Measurements from ENCODE around the gene SGMS2. TPM values are rescaled to one million over a fixed set of nuclear protein-coding genes. Genes with fewer than 3 reads are reported as not detected.

SGMS2 gene
- total RNA-seq, 4 donors from 2014 or later: 10.2 to 79.1 (median 23.8) TPM

DNA sequence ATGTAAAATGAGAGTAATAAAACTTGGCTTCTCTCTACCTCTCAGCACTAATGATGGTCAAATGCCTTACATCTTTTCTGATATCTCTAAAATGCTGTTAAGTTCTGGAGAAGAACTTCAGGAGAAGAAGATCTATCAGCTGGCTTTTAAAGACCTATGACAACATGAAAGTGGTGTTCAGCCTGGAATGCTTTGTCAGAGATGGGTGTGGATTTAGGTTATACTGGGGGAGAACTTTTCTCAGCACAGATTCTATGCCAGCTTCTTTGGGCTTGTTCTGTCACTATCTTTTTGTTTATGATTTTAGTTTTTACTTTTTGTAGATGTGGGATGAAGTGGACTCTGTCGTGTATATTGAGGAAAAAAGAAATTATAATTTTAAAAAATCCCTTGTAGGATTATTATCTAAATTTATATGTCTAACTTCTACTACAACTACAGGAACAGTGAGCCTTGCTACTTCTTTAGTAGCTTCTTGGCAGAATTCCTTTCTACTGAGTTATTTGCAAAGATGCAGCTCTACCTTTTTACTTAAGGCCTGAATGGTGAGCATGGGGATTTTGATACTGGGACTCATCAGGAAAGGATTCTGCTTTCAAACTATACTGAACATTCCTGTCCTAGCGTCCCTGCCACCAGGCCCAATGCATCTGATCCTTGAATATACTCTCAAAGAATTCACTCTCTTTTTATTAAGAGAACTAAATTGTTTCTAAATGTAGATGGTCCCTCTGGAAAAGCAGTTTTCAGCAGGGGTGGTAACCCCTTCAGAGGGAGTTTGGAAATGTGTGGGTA lies 126.2 kb downstream of the SGMS2 start:
- H3K27me3 ChIP-seq: no peaks in the 10 kb centered on the region
- ATAC-seq: no peak
- no peak overlapping the region for H3K27ac ChIP-seq
- H3K9me3 ChIP-seq: no peaks in the 10 kb centered on the region
- in situ Hi-C loops (cut with MboI; ENCODE audit: low sequenced_read_pairs in 4 of 4) (no loop called here), intact Hi-C loops (cut with DNase I; ENCODE audit: low total_unique reads) (no loop called here)
- H3K36me3 ChIP-seq: peaks cover 0 to 39% of the 10 kb centered on the region in 2 donors
- H3K4me1 ChIP-seq: no peaks in the 10 kb centered on the region
- no peak for DNase-seq
- no peak overlapping the region for H3K4me3 ChIP-seq
- no peak for TF ChIP-seq POLR2A (IDR thresholded peaks at IDR 0.05)
- TF ChIP-seq, protein P1, sequence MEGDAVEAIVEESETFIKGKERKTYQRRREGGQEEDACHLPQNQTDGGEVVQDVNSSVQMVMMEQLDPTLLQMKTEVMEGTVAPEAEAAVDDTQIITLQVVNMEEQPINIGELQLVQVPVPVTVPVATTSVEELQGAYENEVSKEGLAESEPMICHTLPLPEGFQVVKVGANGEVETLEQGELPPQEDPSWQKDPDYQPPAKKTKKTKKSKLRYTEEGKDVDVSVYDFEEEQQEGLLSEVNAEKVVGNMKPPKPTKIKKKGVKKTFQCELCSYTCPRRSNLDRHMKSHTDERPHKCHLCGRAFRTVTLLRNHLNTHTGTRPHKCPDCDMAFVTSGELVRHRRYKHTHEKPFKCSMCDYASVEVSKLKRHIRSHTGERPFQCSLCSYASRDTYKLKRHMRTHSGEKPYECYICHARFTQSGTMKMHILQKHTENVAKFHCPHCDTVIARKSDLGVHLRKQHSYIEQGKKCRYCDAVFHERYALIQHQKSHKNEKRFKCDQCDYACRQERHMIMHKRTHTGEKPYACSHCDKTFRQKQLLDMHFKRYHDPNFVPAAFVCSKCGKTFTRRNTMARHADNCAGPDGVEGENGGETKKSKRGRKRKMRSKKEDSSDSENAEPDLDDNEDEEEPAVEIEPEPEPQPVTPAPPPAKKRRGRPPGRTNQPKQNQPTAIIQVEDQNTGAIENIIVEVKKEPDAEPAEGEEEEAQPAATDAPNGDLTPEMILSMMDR (IDR thresholded peaks at IDR 0.05 in 4 of 5, conservative IDR thresholded peaks at IDR 0.05 in 1 of 5): no peak

DNA sequence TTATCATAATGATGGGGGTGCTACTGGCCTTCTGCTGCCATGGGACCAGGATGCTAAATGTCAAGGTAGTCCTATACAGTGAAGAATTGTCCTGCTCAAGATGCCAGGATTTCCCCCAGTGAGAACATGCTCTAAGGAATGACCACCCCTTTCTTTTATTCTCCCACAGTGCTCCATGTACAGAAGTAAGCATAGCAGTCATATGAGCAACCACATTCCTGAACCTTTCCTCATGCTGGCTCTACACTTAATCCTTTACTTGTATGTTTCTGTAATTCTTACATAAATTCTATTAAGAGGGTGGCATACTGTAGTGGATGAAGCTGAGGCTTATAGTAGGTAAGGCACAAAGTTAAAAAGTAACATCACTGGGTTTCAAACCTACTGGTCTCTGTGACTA lies 126.8 kb downstream of the SGMS2 start:
- no peak for TF ChIP-seq POLR2A (IDR thresholded peaks at IDR 0.05)
- TF ChIP-seq, protein P1 (IDR thresholded peaks at IDR 0.05 in 4 of 5, conservative IDR thresholded peaks at IDR 0.05 in 1 of 5): no peak
- ATAC-seq (no peak), DNase-seq (no peak)
- Histone ChIP-seq H3K4me3 (no peak overlapping the region), H3K27ac (no peak overlapping the region), H3K4me1 (no peaks in the 10 kb centered on the region), H3K36me3 (peaks cover 0 to 34% of the 10 kb centered on the region in 2 donors), H3K27me3 (no peaks in the 10 kb centered on the region), H3K9me3 (no peaks in the 10 kb centered on the region)
- intact Hi-C loops (cut with DNase I; ENCODE audit: low total_unique reads): no loop called here
- in situ Hi-C loops (cut with MboI; ENCODE audit: low sequenced_read_pairs in 4 of 4): no loop called here

DNA sequence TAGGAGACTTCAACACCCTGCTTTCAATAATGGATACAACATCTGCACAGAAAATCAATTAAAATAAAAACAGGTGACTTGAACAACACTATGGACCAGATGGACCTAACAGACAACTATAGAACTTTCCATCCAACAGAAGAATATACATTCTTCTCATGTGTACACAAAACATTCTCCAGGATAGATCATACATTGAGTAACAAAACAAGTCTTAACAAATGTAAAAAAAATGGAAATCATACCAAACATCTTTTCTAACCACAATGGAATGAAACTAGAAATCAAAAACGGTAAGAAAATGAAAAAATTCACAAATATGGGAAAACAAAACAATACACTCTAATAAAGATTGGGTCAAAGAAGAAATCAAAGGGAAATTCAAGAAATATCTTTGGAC lies 131.3 kb downstream of the SGMS2 start:
- in situ Hi-C loops (cut with MboI; ENCODE audit: low sequenced_read_pairs in 4 of 4): no loop called here
- peaks cover 0 to 4% of the 10 kb centered on the region in 2 donors for H3K36me3 ChIP-seq
- no peak overlapping the region for H3K27ac ChIP-seq
- ATAC-seq (no peak), DNase-seq (no peak)
- H3K4me3 ChIP-seq: no peak overlapping the region
- no peaks in the 10 kb centered on the region for H3K9me3 ChIP-seq
- no peak for TF ChIP-seq POLR2A (IDR thresholded peaks at IDR 0.05)
- TF ChIP-seq, protein P1 (IDR thresholded peaks at IDR 0.05 in 4 of 5, conservative IDR thresholded peaks at IDR 0.05 in 1 of 5): no peak
- H3K4me1 ChIP-seq: no peaks in the 10 kb centered on the region
- intact Hi-C loops (cut with DNase I; ENCODE audit: low total_unique reads): no loop called here
- H3K27me3 ChIP-seq: no peaks in the 10 kb centered on the region

Other genes starting within 250 kb of the SGMS2 start
- gene PAPSS1, start 104.7 kb upstream of the SGMS2 start, total RNA-seq: 1 to 10 TPM; 3.7 to 7.0 (median 5.9) TPM
- gene CYP2U1, start 106.6 kb downstream of the SGMS2 start, total RNA-seq: 1 to 10 TPM; 3.5 to 7.5 (median 4.0) TPM
- 100 to 1,000 TPM in 2 of 4 donors, 10 to 100 TPM in 2; 78.0 to 137 (median 105) TPM for gene HADH, start 165.0 kb downstream of the SGMS2 start, total RNA-seq

All from gastrocnemius medialis (tissue), 4 donors.